GM20431 (cell line): ENCODE data around the gene NFIC.

Experiments used
- in situ Hi-C: fragments of 300-500 bp; cut with MseI, MboI; formaldehyde crosslinking; loops from one replicate; pipeline ENCODE4 v1.15.0; 2020; ENCODE audit warnings: low sequenced_read_pairs; ENCODE audit not compliant: unreplicated experiment

The NFIC gene

DNA sequence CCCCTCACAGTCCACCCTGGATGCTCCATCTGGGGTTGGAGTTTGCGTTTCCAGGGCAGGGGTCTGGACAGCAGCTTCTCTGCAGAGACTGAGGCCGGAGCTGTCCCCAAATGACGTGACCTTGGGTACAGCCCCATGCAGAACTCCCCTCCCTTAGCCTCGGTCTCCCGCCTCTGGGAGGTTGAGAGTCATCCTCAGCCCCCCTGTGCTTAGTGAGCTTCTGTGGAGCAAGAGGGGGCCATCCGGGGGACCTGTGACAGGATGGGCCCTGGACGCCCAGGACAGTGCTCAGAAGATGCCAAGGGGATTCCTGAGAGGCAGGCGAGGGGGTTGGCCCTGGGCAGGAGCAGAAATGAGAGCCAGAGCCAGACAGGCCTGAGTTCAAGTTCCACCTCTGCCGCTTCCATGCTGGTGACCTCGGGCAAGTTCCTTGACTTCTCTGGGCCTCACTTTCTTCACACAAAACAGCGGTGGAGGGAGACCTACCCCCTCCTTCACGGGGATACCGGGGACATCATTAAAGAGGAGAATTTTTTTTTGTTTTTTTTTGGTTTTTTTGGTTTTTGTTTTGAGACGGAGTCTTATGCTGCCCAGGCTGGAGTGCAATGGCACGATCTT is 93.7 kb downstream of the NFIC start:
- in situ Hi-C loops = no loop called here

GRCh38 chr19:3462991-3463713 is 96.8 kb downstream of the NFIC start:
- in situ Hi-C loops = no loop called here

GRCh38 chr19:3463714-3464586 is 97.6 kb downstream of the NFIC start:
- in situ Hi-C loops = no loop called here

GRCh38 chr19:3464587-3465235 is 98.3 kb downstream of the NFIC start:
- in situ Hi-C loops = no loop called here

GRCh38 chr19:3465552-3465951 is 99.2 kb downstream of the NFIC start:
- in situ Hi-C loops = no loop called here

- in situ Hi-C loops = no loop called here
Observed at GRCh38 chr19:3466635-3467034, 100.3 kb downstream of the NFIC start.

- in situ Hi-C loops = no loop called here
Observed at GRCh38 chr19:3467437-3468198, 101.2 kb downstream of the NFIC start.

GRCh38 chr19:3468211-3468610 is 101.8 kb downstream of the NFIC start:
- in situ Hi-C loops = no loop called here

DNA sequence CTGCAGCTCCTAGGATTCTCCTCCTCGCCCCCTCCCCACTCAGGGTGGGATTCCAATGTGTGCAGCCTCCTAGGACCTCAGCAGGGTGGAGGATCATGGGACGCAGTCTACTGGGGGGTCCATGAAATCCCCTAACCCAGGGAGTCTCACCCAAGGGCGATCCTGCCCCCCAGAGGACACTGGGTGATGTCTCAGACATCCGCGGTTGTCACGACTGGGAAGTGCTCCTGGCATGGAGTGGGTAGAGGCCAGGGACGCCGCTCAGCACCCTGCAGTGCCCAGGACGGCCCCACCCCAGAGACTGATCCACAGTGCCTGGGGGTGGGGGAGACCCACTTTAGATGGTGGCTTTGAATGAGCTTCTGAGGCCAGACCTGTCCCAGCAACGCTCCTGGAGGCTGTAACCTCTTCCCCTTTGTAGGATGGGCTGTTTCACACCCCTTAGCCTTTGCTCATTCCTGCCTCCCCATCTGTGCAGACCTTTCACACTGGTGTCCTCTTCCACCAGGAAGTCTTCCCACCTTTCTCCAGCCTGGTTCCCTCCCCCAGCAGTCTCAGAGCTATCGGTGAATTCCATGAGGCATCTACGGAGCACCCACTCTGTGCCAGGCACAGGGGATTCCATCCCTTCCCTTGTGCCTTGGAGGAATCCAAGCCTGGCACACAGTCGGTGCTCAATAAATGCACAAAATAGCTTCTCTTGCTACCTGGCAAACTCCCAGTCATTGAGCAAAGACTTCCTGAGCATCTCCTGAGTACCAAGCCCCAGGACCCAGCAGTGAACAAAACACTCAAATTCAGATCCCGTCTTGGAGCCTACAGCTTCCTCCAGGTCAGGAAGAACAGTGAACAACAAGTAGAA is 103.5 kb downstream of the NFIC start:
- in situ Hi-C loops = no loop called here

GRCh38 chr19:3470500-3471128 is 104.2 kb downstream of the NFIC start:
- in situ Hi-C loops = no loop called here

DNA sequence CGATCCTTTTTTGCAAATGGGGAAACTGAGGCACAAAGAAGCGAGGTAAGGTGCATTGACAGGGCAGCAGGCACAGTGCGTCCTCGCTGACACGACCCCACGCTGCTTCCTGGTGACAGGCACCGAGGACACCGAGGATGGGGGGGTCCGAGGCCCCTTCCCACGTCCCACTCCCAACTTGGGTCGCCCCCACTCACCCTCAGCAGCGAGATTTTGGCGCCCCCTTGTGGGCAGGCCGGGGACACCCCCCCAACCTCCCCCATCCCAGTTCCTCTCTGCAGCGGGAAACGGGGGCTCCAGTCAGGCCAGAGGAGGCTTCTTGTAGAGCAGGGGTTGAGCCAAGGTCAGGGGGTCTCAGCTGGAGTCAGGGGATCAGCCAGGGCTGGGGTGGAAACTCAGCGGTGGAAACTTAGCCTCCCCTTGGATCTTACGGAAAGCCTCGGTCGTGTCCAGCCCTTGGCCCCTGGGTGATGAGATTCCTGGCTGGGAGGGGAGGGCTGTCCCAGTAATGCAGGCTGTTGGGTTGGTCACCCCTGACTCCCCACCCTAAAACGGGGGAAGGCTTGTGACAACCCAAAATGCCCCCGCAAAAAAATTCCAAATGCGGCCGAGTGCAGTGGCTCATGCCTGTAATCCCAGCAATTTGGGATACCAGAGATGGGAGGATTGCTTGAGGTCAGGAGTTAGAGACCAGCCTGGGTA is 105.7 kb downstream of the NFIC start:
- in situ Hi-C loops = no loop called here

GRCh38 chr19:3474010-3474409 is 107.6 kb downstream of the NFIC start:
- in situ Hi-C loops = no loop called here

DNA sequence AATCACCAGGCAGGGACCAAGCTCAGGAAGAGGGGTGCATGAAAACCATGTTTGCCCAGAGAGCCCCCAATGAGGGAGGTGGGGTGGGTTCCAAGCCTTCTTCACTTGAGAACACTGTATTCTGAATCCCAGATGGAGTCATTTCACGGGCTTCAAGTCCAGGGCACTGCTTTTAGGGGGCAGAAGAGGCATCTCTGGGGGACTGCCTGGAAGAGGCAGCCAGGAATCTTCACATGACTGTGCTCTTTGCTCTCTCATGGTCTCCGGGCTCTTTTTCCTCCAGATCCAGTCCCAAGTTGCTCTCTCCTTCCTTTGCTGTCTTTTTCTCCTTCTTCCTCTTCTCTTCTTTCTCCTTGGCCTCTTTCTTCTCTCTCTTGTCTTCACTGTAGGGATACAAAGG is 108.2 kb downstream of the NFIC start:
- in situ Hi-C loops = no loop called here

DNA sequence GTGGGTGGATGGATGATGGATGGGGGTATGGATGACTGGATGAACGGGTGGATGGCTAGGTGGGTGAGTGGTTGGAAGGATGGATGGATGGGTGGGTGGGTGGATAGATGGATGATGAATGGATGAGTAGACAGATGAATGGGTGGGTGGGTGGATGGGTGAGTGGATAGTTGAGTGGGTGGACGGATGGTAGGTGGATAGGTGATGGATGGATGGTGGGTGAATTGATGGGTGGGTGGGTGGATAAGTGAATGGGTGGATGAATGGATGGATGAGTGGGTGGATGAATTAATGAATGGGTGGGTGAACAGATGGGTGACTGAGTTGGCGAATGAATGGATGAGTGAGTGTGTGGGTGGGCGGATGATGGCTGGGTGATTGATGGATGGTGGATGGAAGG is 109.1 kb downstream of the NFIC start:
- in situ Hi-C loops = no loop called here

GRCh38 chr19:3476830-3477229 is 110.4 kb downstream of the NFIC start:
- in situ Hi-C loops = no loop called here

GRCh38 chr19:3477506-3477905 is 111.1 kb downstream of the NFIC start:
- in situ Hi-C loops = no loop called here

- in situ Hi-C loops = no loop called here
Observed at GRCh38 chr19:3477951-3478350, 111.6 kb downstream of the NFIC start.
